Measurements from ENCODE around the gene FHOD1.

The FHOD1 gene

DNA sequence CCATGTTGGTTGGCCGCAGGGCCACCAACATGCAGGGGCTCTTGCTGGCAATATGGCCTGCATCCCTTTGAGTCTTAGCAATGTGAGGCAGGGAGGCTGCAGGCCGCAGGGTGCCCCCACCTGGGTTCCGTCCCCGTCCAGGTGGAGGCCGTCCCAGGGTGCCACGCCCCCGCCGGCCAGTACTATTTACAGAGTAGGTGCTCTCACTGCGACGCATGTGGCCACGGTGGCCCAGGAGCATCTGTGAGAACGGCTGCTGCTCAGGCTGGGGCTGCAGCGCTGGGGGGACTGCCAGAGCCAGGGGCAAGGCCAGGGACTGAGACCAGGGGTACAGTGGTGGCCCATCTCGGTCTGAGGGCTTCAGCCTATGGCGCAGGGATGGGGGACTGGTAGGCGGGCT lies 67.1 kb downstream of the FHOD1 start:
- no peak for TF ChIP-seq CTCF (IDR thresholded peaks at IDR 0.05; ENCODE audit: low read depth, low read length)
- in situ Hi-C loops (cut with HindIII; ENCODE audit: low sequenced_read_pairs): no loop called here

GRCh38 chr16:67179421-67180080 lies 67.7 kb downstream of the FHOD1 start:
- H3K4me3 ChIP-seq (ENCODE audit: low read depth, low read length): no peak overlapping the region
- DNase-seq (ENCODE audit: low read depth, low spot score): no peak
- TF ChIP-seq CTCF (IDR thresholded peaks at IDR 0.05; ENCODE audit: low read depth, low read length): no peak
- in situ Hi-C loops (cut with HindIII; ENCODE audit: low sequenced_read_pairs): no loop called here

More for the DNA sequence above, 67.1 kb downstream of the FHOD1 start:
- H3K4me3 ChIP-seq (ENCODE audit: low read depth, low read length): no peak overlapping the region
- no peak for DNase-seq (ENCODE audit: low read depth, low spot score)
